HG03457 (cell line): Measurements from ENCODE around the gene SPATA19.

Experiments used
- ATAC-seq: cut with Tn5 transposase; IDR thresholded peaks from one replicate; pipeline ENCODE4 v1.9.1; 2021; ENCODE audit warnings: moderate number of reproducible peaks; ENCODE audit not compliant: unreplicated experiment

SPATA19 gene

DNA sequence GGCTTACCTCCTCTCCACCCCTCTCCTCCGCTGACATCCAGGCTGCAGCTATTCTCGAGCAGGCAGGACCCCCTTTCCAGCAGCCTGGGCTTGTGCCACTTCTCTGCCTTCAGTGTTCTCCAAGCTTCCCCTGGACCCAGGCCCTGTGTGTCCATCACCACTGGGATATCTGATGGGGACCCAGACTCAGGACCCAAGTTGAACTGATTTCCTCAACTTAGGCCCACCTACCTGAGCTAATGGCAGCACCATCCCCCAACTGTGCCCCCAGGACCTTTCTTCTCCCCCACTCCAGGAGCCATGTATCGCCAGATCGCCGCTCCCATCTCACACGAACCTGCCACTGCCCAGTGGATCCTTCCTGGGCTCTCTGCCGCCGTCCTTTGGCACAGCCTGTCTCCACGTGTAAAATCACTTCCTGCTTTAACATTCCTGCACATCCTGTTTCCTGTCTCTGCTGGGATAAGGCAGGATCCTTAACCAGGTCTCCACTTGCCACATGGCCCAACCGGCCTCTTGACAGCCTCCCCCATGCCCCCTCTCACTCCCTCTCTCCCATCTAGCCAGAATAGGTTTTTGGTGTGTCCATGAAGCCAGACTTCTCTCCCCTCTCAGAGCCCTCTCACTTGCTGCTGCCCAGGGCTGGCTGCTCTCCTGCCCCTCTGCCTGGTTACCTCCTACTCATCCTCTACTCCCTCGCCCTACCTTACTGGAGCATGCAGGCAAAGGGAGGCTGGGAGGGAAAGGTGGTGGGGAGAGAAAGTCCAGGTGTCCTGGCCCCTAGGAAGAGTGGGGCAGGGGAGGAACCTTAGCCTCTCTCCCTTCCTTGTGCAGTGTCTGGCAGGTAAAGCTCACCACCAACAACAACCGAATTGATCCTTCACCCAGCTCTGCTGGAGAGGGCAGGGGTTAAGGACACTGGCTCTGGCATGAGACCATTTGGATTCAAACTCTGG lies 9.4 kb downstream of the SPATA19 start:
- peak; percentile 15 for ATAC-seq

DNA sequence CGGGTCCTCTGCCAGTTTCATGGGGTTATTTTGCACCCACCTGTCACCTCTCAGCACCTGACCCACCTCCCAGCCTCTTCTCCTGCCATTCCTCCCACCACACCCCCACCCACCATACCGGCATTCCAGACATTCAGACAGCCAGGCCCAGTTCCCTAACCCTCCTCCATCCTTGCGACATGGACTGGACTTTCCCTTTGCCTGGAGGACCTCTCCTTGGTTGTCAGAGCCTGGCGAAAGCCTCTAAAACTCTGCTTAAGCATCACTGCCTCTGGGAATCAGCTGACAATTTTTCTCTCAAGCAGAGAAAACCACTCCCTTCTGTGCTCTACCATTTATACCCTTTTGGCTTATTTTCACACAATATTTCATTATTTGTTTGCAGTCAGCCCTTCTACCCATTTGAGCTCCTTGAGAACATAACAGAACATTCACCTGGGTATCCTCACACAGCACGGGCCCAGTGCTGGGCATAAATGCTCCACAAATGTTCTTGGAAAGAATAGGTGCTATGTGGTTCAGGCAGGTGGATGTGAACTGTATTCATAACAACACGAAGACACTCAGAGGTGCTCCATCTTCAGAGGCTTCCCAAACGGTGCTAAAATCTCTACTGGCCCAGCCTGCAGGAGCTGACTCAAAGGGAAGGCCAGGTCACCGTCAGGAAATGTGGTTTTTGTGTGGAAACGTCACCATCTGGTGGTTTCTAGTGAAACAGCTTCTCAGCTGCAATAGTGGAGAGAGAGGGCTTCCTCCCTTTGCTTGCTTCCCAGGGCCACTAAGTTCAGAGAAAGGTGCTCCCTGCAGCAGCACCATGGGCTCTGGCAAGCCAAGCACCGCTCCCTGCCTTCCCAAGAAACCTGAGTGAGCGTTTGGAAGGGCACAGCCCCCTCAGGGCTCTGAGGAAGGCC lies 10.4 kb downstream of the SPATA19 start:
- ATAC-seq: peak; percentile 57

DNA sequence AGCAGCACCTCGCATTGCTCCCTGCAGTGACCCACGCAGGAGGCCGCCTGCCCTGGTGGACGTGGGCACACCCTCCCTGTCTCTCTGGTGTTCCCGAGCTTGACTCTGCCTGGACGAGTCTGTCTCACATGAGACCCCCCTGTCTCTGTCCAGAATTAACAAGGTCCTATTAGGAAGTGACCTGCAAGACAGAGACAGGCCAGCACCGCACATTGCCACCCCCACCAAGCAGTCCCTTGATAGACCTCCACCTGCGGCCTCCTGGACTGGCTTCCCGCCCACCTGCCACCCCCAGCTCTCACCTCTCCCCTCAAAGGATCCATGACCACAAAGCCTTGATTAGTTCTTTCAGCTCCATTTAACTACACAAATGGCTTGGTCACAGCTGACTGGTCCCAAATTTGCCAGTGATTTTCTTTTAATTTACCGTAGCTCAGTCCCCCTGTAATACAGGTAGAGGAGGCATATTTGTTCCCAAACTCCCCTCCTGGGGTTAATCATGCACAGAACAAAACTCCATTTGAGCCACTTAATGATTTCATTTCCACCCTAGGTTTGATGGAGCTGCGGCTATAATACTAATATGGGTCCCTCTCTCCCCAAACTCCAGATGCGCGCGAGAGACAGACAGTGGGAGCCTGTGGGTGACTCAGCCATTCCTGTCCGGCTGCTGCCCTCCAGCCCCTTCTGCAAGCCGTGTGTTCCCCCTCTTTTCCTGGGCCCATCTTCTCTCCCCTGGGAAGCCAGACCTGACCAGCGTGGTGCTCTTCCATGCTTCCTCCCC lies 11.2 kb downstream of the SPATA19 start:
- ATAC-seq: no peak

DNA sequence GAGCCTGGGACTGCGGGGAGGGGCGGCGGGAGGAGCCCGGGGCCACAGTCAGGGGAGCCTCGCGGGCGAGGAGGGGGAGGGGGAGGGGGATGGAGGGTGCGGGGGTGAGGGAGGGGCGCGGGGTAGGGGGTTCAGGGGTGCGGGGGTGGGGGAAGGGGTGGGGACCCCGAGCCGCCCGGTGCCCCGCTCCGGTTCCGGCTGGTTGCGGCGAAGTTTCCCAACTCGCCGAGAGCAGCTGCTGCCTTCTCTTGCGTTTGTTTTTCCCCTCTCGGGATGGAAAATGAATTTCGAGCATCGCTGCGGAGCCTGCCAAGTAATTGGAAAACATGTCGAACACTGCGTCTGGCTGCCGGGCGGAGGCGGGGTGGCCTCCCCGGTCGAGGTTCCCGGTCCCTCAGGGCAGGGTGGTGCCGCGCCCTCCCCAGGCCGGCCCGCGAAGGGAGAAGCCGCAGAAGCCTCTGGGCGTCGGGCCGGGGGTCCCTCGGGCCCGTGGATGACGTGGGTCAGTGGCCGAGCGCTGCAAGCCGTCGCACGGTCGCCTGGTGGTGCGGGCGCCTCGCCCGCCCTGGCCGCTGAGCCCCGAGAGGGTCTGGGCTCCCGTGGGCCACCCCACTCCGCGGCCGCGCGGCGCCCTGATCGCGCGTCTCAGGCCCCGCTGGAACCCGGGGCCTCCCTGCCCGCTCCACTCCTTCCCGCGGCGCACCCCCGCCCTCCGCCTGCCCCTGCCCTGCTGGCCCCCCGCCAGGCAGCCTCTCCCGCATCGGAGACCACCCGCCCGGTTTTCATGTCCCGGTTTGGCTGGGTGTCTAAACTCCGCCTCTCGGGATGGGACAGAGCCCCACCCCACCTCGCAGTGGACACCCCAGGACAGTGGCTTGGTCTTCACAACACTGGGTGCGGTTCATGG lies 12.1 kb downstream of the SPATA19 start:
- no peak for ATAC-seq

DNA sequence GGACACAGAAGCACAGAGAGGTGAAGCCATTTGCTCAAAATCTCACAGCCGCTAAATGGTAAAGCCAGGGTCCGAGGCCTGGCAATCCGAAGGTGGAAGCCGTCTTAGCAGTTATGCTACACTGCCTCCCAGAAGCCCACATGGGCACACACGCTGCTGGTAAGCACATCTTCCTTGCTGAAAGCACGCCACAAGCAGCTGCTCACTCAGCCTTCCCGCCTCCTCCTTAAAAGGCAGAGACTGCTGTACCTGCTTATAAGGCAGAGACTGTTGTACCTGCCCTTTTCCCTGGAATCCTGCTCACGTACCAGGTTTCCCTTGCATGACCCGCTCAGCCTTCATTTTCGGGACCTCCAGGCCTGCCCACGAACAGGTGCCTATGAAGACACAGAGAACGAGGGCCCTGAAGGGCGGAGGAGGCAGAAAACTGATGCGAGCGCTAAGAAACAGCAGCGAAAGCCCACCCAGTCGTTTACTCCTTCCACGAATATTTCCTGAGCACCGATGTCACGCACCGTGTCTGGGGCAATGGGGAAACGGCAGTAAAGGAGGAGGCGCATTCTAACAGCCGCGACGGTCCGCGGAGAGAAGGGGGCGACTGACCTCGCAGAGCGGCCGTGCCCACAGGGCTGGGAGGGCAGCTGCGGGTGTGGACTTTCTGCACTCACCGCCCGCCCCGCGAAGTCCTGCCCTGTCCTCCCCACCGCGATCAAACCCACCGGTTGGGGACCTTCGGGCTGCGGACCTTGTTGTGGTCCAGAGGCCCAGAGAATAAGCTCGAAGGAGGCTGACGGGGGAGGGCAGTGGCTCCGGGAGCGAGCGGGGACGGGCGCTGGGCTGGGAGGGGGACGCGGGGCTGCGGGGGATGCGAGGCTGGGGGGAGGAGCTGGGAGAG lies 13.0 kb downstream of the SPATA19 start:
- no peak for ATAC-seq

DNA sequence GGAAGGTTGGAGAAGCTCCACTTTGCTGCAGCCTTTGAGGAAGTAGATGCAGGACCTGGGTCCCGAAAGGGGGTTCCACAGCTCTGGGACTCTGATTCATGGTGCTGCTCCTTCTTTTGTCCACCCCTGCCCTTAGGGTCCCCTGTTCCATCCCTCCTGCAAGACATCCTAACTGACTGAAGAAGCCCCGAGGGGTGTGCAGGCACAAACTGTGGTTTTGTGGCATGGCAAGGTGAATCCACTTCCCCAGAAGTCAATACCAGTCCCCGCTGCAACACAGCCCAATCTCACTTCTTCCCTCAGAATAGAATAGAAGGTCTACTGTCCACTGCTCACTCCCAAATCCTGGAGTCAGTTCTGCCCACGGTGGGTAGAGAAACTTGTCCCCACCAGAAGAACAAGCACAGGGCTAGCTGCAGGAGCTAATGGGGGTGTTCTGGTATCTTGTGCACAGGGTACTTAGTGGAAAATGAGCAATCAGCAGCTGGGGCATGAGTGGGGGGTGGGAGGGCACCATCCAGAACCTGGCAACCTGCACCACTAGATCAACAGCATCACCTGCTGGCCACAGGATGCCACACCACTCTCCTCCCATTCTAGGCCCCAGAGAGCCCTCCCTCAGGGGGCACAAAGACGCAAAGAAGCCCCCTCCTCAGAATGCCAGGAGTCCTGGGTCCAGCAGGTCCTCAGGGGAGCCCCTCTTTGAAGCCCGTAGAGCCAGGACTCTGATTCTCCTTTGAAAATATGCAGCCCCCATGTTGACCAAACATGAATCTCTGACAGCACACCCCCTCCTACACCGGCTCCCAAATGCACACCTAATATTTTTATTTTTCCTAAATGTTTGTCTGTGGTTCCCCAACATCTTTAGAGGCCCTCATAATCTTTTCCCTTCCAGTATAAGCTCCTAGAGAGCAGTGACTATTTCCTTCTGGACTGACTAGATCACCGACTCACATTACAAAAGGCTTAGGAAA lies 14.1 kb downstream of the SPATA19 start:
- no peak for ATAC-seq

DNA sequence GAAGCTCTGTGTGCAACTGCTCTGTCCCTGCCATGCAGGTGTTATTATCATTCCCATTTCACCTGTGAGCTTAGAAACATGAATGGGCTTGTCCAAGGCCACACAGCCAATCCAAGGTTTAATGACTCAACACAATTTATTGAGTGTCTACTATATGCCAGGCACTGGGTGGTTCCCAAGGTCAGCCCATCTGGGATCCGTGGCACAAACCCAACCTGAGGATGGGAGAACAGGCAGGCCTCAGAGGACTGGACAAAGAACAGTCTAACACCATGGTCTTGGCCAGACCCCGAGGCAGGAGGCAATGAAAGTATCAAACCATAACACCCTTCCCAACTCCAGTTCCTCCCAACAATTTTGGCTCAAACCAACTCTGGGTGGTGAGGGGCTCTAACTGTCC lies 15.7 kb downstream of the SPATA19 start:
- no peak for ATAC-seq

DNA sequence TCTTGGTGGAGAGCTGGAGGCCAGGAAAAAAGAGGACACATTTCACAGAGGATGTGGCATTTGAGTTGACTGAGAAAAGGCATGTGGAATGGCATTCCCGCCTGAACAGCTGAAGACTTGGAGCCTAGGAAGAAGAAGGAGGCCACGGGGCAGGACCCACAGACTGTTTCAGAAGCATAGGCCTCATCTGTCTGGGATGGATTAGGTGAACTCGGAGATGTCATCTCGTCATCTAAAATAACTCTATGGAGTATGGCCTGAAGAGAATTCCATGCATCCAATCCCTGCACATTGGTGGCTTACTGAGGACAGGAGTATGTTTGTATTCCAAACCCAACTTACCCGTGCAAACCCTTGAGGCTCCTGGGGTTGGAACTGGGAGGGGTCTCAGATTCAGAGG lies 16.4 kb downstream of the SPATA19 start:
- no peak for ATAC-seq

DNA sequence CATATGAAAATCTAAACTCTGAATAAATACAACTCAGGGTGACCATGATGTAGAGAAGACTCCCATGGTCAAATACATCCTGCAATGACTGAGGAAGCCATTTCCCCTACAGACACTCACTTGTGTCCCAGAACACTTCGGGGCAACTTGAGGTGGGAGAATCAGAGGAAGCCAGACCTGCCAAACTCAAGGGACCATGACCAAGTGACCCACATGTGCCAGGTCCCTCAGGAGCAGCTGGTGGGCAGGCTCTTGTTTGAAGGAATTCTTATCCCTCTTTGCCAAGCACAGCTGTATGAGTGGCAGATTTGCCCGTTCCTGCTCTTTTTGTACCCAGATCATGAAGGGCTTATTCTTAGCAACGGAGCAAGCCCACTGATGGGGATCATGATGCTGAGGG lies 17.8 kb downstream of the SPATA19 start:
- no peak for ATAC-seq

DNA sequence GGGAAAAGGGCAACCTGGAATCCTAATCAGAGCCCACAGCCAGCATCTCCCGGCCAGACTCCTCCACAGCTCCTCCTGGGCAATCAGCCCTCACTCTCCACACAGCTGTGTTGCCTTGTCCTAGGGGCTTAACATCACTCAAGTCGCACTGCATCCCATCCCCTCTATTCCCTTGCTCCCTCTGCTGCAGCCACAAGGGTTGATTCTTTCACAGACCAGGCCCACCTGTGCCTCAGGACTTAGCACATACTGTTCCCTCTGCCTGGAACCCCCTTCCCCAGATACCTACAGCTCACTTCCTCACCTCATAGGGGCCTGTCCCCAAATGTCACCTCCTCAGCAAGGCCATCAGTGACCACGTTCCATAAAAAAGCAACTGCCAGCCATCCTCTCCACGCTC lies 18.4 kb downstream of the SPATA19 start:
- ATAC-seq: no peak

DNA sequence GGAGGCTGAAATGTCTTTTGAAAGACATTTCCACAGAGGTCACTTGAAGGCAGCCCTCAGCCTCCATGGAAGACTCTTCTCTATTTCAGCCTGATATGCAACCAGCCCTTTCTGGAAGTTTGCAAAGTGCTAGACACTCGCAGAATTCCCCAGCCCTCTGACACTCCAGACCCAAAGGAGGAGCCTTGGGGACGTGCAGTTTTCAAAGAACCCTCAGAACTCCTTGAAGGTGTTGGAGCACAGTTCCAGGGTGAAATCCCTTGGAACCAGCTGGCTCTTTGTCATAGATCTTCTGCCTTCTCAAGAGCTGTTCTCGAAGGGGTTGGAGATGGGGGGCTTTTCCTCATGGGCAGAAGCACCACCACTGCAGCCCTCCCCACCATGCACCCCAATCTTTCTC lies 19.6 kb downstream of the SPATA19 start:
- ATAC-seq: no peak

DNA sequence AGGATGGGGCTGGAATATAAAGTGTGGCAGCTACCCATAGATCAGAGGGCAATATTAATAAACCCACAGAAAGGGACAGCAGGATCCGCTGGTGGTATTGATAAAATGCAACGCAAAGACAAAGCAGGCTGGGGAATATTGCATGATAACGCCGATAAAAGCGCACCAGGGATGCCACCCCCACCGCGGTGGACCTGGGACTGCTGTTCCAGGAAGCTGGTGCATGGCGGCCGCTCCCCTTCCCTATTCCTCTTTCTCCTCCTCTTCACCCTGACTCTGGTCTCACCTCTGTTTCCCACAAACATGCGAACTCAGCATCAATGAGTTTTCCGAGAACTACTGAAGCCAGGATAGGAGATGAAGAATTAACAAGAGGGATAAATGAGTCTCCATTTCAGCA lies 20.2 kb downstream of the SPATA19 start:
- no peak for ATAC-seq

DNA sequence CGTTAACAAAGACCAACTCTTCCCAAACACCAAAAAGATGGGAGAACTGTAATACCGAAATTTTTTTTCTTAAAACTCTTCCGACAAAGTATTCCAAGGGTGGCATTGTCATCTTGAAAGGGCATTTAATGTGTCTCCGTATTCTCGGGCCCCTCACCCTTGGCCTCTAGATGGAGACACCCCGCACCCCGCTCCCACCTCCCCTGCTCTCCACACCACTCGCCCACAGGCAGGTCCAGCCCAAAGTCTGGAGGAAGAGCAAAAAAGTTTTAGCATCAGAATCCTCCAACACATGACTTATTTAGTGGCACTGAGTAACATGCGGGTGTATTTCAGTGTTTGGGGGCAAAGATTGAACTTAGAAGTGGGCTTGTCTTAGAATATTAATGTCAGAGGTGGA lies 20.7 kb downstream of the SPATA19 start:
- ATAC-seq: no peak

DNA sequence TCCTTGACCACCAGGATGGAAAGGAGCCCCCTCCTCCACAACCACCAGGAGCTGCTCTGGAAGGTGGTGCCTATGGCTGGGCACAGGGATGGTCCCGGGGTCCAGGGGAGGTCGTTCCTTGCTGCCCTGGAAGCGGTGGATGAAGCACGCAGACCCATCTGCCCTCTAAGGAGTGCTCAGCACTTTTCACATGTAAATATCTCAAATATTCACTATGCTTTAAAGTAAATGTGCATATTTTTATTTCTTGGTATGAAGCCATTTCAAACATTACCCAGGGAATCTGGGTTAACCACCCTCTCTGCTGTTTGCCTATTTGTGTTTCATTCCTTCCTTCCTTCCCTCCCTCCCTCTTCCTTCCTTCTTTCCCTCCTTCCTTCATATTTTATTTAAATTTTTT lies 21.7 kb downstream of the SPATA19 start:
- ATAC-seq: no peak

DNA sequence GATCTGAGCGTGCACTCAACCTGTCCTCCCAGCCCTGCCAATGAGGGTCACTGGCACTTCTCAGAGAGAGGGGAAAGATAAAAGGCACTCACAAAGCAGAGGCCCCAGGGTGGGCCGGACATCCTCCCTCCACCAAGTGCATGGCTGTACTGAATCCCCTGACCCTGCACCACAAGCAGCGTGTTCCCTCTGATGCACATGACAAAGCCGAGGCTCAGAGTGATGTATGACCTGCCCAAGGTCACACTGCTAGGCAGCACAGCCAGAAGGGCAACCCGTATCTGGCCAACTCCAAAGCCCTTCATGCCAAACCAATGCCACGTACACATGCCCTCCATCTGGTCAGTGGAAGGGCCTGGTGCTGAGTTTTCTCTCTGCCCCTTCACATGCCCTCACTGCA lies 22.1 kb downstream of the SPATA19 start:
- no peak for ATAC-seq

DNA sequence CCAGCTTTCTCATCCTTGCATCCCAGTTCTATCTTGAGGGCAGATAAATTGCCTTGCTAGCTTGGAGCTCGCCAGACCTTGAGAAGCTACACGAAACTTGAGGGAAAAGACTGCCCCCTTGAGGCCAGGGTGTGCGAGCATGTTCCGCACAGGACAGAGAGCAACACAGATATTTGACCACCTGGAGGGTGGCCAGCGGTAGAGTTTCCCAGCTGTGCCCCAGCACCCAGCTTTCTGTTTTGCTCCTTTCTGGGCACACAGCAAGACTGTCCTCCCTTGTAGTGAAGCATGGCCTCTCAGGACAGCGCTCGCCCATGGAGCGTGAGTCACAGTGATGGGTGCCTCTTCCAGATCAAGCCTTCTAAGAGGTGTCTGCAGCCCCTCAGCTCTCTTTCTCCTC lies 23.5 kb downstream of the SPATA19 start:
- no peak for ATAC-seq

DNA sequence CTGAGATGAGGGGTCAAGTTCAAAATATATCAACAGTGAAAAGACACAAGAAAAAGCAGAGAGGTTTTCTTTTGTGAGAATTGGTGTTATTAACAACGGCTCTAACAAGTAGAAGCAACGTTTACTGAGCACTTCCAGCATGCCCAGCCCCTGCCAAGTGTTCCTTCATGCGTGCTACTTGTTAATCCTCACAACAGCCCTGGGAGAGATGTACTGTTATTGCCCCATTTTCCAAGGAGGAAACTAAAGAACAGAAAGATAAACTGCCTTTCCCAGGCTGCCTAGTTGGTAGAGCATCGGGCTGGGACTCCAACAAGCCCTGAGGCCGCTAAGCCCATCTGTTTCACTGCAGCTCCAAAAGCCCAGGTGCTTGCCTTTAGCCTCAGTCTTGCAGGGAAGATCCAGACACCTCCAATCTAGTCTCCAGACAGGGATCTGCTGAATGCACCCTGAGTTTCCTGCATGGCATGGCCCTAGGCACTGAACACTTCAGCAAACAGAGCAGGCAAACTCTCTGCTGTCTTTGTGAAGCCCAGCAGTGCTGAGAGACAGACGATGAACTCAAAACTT lies 25.5 kb downstream of the SPATA19 start:
- no peak for ATAC-seq

DNA sequence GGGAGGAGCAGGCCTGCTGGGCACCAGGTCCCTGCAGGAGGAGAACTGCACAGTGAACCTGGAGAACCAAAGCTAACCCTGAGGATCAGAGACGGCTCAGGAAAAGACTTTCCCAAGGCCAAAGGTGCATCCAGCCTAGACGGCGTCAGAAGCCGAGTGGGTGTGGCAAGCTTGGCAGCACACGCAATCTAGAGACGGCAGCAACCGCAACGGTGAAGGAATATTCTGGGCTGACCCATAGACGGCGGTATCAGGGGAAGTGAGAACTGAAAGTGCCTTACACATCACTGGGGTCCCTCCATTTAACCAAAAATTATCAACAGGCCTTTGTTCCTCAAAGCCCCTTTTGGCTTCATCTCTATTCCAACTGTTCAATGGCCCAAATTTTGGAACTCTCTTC lies 26.2 kb downstream of the SPATA19 start:
- ATAC-seq: no peak
